LNCaP clone FGC (cell line): ENCODE data around the gene SMPD3.

ENCODE experiments used
- DNase-seq: peaks from one replicate; pipeline ENCODE4 v3.0.0-alpha.2; 2011; ENCODE audit warnings: low read depth
- H3K4me3 ChIP-seq: 2 replicates; pipeline ENCODE4 v1.5.1; 2011; ENCODE audit warnings: mild to moderate bottlenecking, low read depth, low read length, control low read depth
- CTCF ChIP-seq: IDR thresholded peaks from 2 replicates; pipeline ENCODE4 v1.5.1; 2012; ENCODE audit warnings: mild to moderate bottlenecking; ENCODE audit not compliant: control insufficient read depth, insufficient read depth; ENCODE audit errors: extremely low read depth

The SMPD3 gene

GRCh38 chr16:68490829-68491575 is 42.7 kb upstream of the SMPD3 start:
- TF ChIP-seq CTCF = no peak
- no peak overlapping the region for H3K4me3 ChIP-seq
- peak; percentile 33 for DNase-seq

- no peak overlapping the region for H3K4me3 ChIP-seq
- no peak for DNase-seq
- no peak for TF ChIP-seq CTCF
These were observed 42.0 kb upstream of the SMPD3 start for GRCh38 chr16:68490358-68490757.

GRCh38 chr16:68488554-68488953 is 40.2 kb upstream of the SMPD3 start:
- no peak for DNase-seq
- H3K4me3 ChIP-seq = no peak overlapping the region
- TF ChIP-seq CTCF = no peak

GRCh38 chr16:68487669-68488068 is 39.4 kb upstream of the SMPD3 start:
- no peak for DNase-seq
- TF ChIP-seq CTCF = no peak
- H3K4me3 ChIP-seq = no peak overlapping the region

- no peak for TF ChIP-seq CTCF
- H3K4me3 ChIP-seq = no peak overlapping the region
- no peak for DNase-seq
These were observed 38.9 kb upstream of the SMPD3 start for GRCh38 chr16:68487203-68487514.

- no peak for DNase-seq
- H3K4me3 ChIP-seq = no peak overlapping the region
- no peak for TF ChIP-seq CTCF
These were observed 38.3 kb upstream of the SMPD3 start for GRCh38 chr16:68486502-68487202.
